HepG2 (cell line): Measurements from ENCODE around the gene DNAJC13. TPM values are rescaled to one million over a fixed set of nuclear protein-coding genes. Genes with fewer than 3 reads are reported as not detected.

Source experiments
- ATAC-seq: fragments of 200-7000 bp; cut with Tn5 transposase; 3 replicates; pipeline ENCODE4 v1.9.1; 2020; ENCODE audit warnings: mild to moderate bottlenecking, moderate library complexity
- BruUV-seq: library from RNA; stranded (reverse); fragments of 400-500 nt; replicated peaks from 2 replicates; lab custom pipeline; 2021; lab: Mats Ljungman, UMichigan
- CTCF ChIA-PET: fragments of 300-600 bp; formaldehyde crosslinking; extraction: SDS; loops from one replicate; lab custom pipeline; 2021; ENCODE audit warnings: low total read pairs, inconsistent platforms, low intra/inter-chr PET ratio; lab: Yijun Ruan, JAX
- POLR2A ChIA-PET: fragments of 350-600 bp; sonication (Branson Sonifier 250); formaldehyde crosslinking; loops from one replicate; lab custom pipeline; 2020; ENCODE audit warnings: antibody characterized with exemption, inconsistent platforms; lab: Yijun Ruan, JAX
- DNase-seq: peaks from one replicate; pipeline ENCODE4 v3.0.0-alpha.2; 2015; ENCODE audit warnings: low spot score
- FAIRE-seq: peaks from 3 replicates; lab custom pipeline; 2011; peaks lifted over from hg19 to GRCh38; lab: Jason Lieb, UNC
- H2AFZ ChIP-seq: one replicate; pipeline ENCODE4 v1.6.1; 2011; ENCODE audit warnings: low read length, inconsistent platforms
- H3K27ac ChIP-seq: fragments of 300-600 bp; 3 replicates; pipeline ENCODE4 v1.8.0; 2011; ENCODE audit warnings: mixed run types, mild to moderate bottlenecking, mixed read lengths, low read length, inconsistent platforms; ENCODE audit not compliant: insufficient read depth; ENCODE audit errors: extremely low read length
- H3K27me3 ChIP-seq, 2 experiments: fragments of 200-600 bp in 1 of 2; 2 replicates in 1 of 2; 3 replicates in 1 of 2; pipeline versions ENCODE4 v1.6.0 to v1.8.0; 2011; ENCODE audit warnings: low read length in 2 of 2, mild to moderate bottlenecking in 2 of 2, moderate library complexity in 2 of 2, inconsistent platforms in 1 of 2; ENCODE audit not compliant: insufficient read depth in 2 of 2, control insufficient read depth in 1 of 2
- H3K36me3 ChIP-seq, 2 experiments: fragments of 200-600 bp in 1 of 2; replicated peaks in 1 of 2; 2 replicates in 1 of 2; 3 replicates in 1 of 2; pipeline versions ENCODE4 v1.5.1 to v1.8.0; 2011; ENCODE audit warnings: low read length in 2 of 2, inconsistent platforms in 1 of 2; ENCODE audit not compliant: insufficient read depth in 2 of 2, control insufficient read depth in 1 of 2
- H3K4me1 ChIP-seq: 2 replicates; pipeline ENCODE4 v1.5.1; 2012; ENCODE audit warnings: low read length, inconsistent platforms; ENCODE audit not compliant: insufficient read depth
- H3K4me2 ChIP-seq: 2 replicates; pipeline ENCODE4 v1.6.0; 2011; ENCODE audit warnings: low read depth, low read length, inconsistent platforms
- H3K4me3 ChIP-seq, 3 experiments: fragments of 200-600 bp in 1 of 3; sonication (generic), shearing (Covaris generic) in 1 of 3; replicated peaks in 1 of 3; 2 replicates each; pipeline ENCODE4 v1.5.1; 2011 to 2016; ENCODE audit warnings: low read length in 3 of 3, inconsistent platforms in 2 of 3, low read depth in 2 of 3, mild to moderate bottlenecking in 2 of 3, control low read depth in 1 of 3, mixed read lengths in 1 of 3; ENCODE audit not compliant: insufficient read depth in 1 of 3
- H3K79me2 ChIP-seq: one replicate; pipeline ENCODE4 v1.6.1; 2011; ENCODE audit warnings: low read length, inconsistent platforms; ENCODE audit not compliant: insufficient read depth
- H3K9ac ChIP-seq: 2 replicates; pipeline ENCODE4 v1.6.0; 2011; ENCODE audit warnings: mild to moderate bottlenecking, low read depth, low read length, inconsistent platforms; ENCODE audit not compliant: insufficient read depth
- H3K9me3 ChIP-seq: 2 replicates; pipeline ENCODE4 v1.5.1; 2012; ENCODE audit warnings: mild to moderate bottlenecking, low read length
- H4K20me1 ChIP-seq: 2 replicates; pipeline ENCODE4 v1.6.0; 2011; ENCODE audit warnings: inconsistent platforms, mild to moderate bottlenecking, low read length, moderate library complexity; ENCODE audit not compliant: insufficient read depth
- AKNA ChIP-seq: sonication (generic); formaldehyde crosslinking; IDR thresholded peaks from 2 replicates; pipeline ENCODE4 v1.4.0; 2020; ENCODE audit warnings: missing genetic modification reagents, borderline replicate concordance
- BRF2 ChIP-seq: sonication (generic); formaldehyde crosslinking; IDR thresholded peaks from 2 replicates; pipeline ENCODE4 v1.8.1; 2022; ENCODE audit warnings: mild to moderate bottlenecking, missing genetic modification reagents
- IRF2 ChIP-seq: IDR thresholded peaks from 2 replicates; pipeline ENCODE4 v1.6.1; 2018; ENCODE audit warnings: missing genetic modification reagents, missing compliant biosample characterization
- ISL2 ChIP-seq: sonication (generic); formaldehyde crosslinking; IDR thresholded peaks from 2 replicates; pipeline ENCODE4 v1.5.0; 2020; ENCODE audit warnings: missing genetic modification reagents
- MLXIP ChIP-seq: sonication (generic); formaldehyde crosslinking; IDR thresholded peaks from 2 replicates; pipeline ENCODE4 v1.9.0; 2021; ENCODE audit warnings: missing genetic modification reagents, borderline replicate concordance
- PLSCR1 ChIP-seq: sonication (generic); formaldehyde crosslinking; IDR thresholded peaks from 2 replicates; pipeline ENCODE4 v1.5.0; 2020; ENCODE audit warnings: missing genetic modification reagents, mild to moderate bottlenecking, borderline replicate concordance
- RXRB ChIP-seq: IDR thresholded peaks from 2 replicates; pipeline ENCODE4 v1.6.1; 2016; ENCODE audit warnings: borderline replicate concordance, missing genetic modification reagents, missing compliant biosample characterization
- ZBTB39 ChIP-seq: sonication (generic); formaldehyde crosslinking; IDR thresholded peaks from 2 replicates; pipeline ENCODE4 v1.5.0; 2020; ENCODE audit warnings: missing genetic modification reagents
- ZNF207 ChIP-seq: fragments of 450-650 bp; IDR thresholded peaks from 2 replicates; pipeline ENCODE4 v1.6.1; 2016; ENCODE audit warnings: antibody characterized with exemption, borderline replicate concordance
- ZNF570 ChIP-seq: sonication (generic); formaldehyde crosslinking; IDR thresholded peaks from 2 replicates; pipeline ENCODE4 v1.4.0; 2020; ENCODE audit warnings: mild to moderate bottlenecking, missing genetic modification reagents, borderline replicate concordance
- whole genome bisulfite sequencing: methylation state at CpG from one replicate; pipeline ENCODE4 v1.1.6; 2017; ENCODE audit warnings: low lambda C conversion rate; 5-methylcytosine and 5-hydroxymethylcytosine counted together
- in situ Hi-C: cut with HindIII; loops from 2 replicates; pipeline ENCODE4 v1.10.0; 2017; ENCODE audit warnings: low pct_unique_long_range_greater_than_20kb; ENCODE audit not compliant: extremely low pct_ligation_motif_present
- intact Hi-C: fragments of 100-400 bp; cut with micrococcal nuclease; formaldehyde crosslinking; loops from one replicate; pipeline ENCODE4 v1.10.0; 2022; ENCODE audit not compliant: unreplicated experiment
- polyA plus RNA-seq, 8 experiments: library from polyadenylated mRNA; depleted of rRNA in 3 of 8; stranded (reverse) in 7 of 8; unstranded in 1 of 8; fragments of >200 nt; fragmentation: Illumina TruSeq in 4 of 8; extraction: Trizol in 4 of 8; gene quantifications; 2 replicates each; pipeline versions ENCODE4 v1.2.1 to v1.2.3, GENCODE V29; 2011 to 2016; ENCODE audit warnings: low read depth in 4 of 8, missing spikeins in 1 of 8, mixed read lengths in 1 of 8; ENCODE audit not compliant: insufficient read depth in 1 of 8
- total RNA-seq, 5 experiments: library from RNA; depleted of rRNA; stranded (reverse); fragments of >200 nt; fragmentation: Illumina TruSeq; extraction: Trizol; gene quantifications; 2 replicates each; pipeline ENCODE4 v1.2.3, GENCODE V29; 2016; ENCODE audit warnings: low read depth in 1 of 5

DNAJC13 gene
- total and polyA plus RNA-seq, 2 of the 13 experiments (the other 11 are each of a cell fraction or from before 2014, with no cell fraction given), result 9.1 to 26.2 TPM

GRCh38 chr3:132569580-132569979 is 152.3 kb downstream of the DNAJC13 start:
- in situ Hi-C loops, result no loop called here
- Histone ChIP-seq H4K20me1 (no peaks in the 10 kb centered on the region), H3K4me3 (no peak overlapping the region)
- intact Hi-C loops, result no loop called here
- no peak for FAIRE-seq
- TF ChIP-seq ISL2 (CRISPR knock-in tag), result no peak
- no peak for TF ChIP-seq AKNA (CRISPR knock-in tag)
- no peak for TF ChIP-seq BRF2
- TF ChIP-seq ZNF207, result no peak
- TF ChIP-seq ZNF570 (CRISPR knock-in tag), result no peak
- TF ChIP-seq IRF2, result no peak
- TF ChIP-seq RXRB, result no peak
- no peak for TF ChIP-seq MLXIP (CRISPR knock-in tag)
- TF ChIP-seq PLSCR1 (CRISPR knock-in tag), result no peak
- no peak for TF ChIP-seq ZBTB39
- TF ChIP-seq, all 625 proteins: peak for 0
- no peaks in the 10 kb centered on the region for H3K4me1 ChIP-seq
- no peaks in the 10 kb centered on the region for H3K79me2 ChIP-seq
- no TSS peak for BruUV-seq
- H2AFZ ChIP-seq, result no peak overlapping the region
- DNase-seq (no peak), ATAC-seq (no peak)
- H3K27me3 ChIP-seq, result no peaks in the 10 kb centered on the region
- no peak overlapping the region for H3K27ac ChIP-seq
- ChIA-PET POLR2A (no interaction called here), CTCF (no interaction called here)
- H3K4me2 ChIP-seq, result no peak overlapping the region
- 100% methylated on average over 1 of the region's 1 CpG for WGBS
- no peaks in the 10 kb centered on the region for H3K9me3 ChIP-seq
- no peak overlapping the region for H3K9ac ChIP-seq
- H3K36me3 ChIP-seq, result peaks cover 2 to 13% of the 10 kb centered on the region in 2 experiments; a peak in 2 of 5 replicates
